OCI-M1 (cell line): Measurements from ENCODE around the gene BTBD19.
"Not testable (repeated sequence)": the region's sequence is repeated elsewhere in the genome, so short reads cannot be mapped to it uniquely, and the experiment has no call there.

Experiments used
- DNase-seq: peaks from one replicate; lab custom pipeline; 2025; lab: John Stamatoyannopoulos, UW

BTBD19 gene

DNA sequence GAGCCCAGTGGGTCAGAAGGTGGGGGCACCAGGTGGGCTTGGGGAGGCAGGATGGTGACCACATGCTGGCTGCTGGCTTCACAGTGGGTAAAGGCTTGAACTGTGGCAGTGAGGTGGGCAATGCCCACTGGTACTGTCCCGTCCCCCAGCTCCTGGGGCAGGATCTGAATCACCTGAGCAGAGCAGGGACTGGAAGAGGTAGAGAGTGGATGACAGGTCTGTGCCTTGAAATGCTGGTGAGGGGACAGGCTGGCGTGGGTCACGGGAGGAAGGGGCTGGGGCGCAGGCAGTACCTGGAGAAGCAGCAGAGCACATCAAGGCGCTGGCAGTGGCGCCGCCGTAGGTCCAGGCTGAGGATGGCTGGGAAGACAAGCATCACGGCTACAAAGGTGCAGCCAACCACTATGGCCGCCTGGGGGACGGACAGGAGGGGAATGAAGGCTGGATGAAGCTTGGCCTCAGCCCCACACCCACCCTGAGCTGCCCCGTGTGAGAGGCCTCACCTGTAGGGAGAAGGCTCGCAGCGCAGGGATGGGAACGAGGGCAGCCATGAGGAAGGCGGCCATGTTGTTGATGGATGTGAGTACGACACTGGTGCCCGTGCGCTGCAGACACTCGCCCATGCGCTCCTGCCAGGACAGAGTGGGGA, 19.8 kb downstream of the BTBD19 start:
- DNase-seq = no peak

DNA sequence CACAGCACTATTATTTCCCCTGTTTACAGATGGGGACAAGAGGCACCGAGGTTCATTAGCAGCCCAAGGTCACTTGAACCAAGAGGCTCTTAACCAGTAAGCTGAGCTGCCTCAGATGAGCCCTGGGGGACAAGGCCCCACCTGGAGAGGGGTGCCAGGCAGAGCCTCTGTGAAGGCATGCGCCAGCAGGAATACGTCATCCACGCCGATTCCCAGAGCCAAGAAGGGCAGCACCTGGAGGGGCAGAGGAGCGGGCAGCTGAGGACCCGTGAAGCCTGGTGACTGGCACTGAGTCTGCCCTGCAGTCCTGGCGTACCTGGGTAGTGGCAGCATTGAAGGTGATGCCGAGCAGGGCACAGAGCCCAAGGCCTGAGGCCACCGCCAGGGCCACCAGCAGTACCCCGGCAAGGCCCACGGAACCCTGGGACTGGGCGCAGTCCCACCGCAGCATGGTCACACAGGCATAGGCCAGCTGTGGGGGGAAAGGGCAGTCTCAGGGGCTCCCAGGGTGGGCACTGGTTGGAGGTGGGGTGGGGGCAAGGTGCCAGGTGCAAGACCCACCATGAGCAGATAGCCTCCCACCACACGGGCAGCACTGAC, 20.6 kb downstream of the BTBD19 start:
- DNase-seq = no peak

GRCh38 chr1:44829506-44830384, 21.4 kb downstream of the BTBD19 start:
- no peak for DNase-seq

DNA sequence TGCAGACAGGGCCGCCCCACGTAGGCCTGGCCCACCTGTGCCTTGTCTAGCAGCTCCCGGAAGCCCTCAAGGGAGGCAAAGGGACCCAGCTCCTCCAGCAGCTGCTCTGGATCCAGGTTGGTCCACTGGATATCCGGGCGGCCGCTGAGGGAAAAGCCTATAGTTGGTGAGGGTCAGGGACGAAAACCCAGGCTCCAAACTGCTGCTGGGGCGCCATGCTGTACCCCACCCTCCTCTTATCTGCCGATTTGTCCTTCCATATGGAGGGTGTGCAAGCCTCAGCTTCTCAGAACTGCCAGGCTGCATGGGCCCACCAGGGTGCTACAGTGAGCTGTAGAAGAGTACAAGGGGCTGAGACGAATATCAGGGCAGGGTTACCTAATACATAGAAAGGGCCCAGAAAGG, 22.6 kb downstream of the BTBD19 start:
- peak; percentile 32 for DNase-seq

GRCh38 chr1:44831516-44831915, 23.2 kb downstream of the BTBD19 start:
- DNase-seq = no peak

- DNase-seq = no peak
These were observed 23.9 kb downstream of the BTBD19 start for GRCh38 chr1:44832056-44832705.

GRCh38 chr1:44834328-44834727, 26.0 kb downstream of the BTBD19 start:
- DNase-seq = peak; percentile 43

DNA sequence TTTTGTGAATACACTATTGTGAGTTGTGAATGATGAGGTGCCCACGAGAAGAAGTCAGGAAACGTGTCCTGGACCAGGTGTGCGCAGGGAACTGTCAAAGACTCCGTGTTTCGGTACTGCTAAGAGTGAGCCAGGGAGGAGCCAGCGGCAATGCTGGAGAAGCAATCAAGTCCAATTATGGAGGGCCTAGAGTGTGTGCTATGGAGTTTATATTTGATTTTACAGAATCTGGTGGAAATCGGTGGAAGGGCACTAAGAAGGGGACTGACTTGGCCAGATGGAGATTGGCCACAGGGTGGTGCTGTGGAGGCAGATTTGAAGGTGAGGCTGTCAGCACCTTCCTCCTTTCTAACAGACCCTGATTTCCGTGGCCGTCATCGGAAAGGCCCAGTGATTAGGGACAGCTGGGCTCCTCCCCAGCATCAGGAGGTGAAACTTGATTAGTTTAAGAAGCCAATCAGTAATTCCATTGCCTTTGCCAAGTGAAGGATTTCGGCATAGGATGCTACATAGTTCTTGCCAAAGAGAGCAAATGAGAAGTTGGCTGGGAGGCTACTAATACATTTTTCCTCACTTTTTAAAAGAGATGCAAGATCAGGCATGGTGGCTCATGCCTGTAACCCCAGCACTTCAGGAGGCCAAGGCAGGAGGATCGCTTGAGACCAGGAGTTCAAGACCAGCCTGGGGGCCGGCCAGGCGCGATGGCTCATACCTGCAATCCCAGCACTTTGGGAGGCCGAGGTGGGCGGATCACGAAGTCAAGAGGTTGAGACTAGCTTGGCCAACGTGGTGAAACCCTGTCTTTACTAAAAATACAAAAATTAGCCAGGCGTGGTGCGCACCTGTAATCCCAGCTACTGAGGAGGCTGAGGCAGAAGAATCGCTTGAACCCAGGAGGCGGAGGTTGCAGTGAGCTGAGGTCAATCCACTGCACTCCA, 27.7 kb downstream of the BTBD19 start:
- DNase-seq = peak; percentile 89

DNA sequence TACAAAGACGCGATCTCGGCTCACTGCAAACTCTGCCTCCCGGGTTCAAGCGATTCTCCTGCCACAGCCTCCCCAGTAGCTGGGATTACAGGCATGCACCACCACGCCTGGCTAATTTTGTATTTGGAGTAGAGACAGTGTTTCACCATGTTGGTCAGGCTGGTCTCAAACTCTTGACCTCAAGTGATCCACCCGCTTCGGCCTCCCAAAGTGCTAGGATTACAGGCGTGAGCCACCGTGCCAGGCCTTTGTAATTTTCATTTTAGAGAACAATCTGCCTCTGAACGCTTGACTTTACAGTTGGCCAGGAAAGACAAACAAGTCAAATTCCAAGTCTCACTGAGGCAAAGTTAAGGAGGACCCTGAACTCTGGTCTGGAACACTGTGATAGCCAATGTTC, 30.0 kb downstream of the BTBD19 start:
- not testable (repeated sequence) for DNase-seq

- DNase-seq = no peak
These were observed 31.3 kb downstream of the BTBD19 start for GRCh38 chr1:44839576-44839975.

DNA sequence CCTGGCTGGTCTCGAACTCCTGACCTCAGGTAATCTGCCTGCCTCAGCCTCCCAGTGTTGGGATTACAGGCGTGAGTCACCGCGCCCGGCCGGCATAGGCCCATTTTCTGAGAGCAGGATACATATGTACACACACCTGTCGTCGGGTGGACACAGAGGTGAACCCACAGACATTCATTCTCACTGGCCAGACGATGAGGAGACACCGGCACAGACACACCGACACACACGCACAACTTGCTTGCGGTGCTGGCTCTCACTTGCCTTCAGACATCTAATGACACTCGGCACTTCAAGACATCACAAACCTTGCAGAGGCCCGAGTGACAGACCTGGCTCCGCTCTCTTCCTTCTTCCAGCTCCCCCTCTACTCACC, 34.2 kb downstream of the BTBD19 start:
- DNase-seq = no peak

DNA sequence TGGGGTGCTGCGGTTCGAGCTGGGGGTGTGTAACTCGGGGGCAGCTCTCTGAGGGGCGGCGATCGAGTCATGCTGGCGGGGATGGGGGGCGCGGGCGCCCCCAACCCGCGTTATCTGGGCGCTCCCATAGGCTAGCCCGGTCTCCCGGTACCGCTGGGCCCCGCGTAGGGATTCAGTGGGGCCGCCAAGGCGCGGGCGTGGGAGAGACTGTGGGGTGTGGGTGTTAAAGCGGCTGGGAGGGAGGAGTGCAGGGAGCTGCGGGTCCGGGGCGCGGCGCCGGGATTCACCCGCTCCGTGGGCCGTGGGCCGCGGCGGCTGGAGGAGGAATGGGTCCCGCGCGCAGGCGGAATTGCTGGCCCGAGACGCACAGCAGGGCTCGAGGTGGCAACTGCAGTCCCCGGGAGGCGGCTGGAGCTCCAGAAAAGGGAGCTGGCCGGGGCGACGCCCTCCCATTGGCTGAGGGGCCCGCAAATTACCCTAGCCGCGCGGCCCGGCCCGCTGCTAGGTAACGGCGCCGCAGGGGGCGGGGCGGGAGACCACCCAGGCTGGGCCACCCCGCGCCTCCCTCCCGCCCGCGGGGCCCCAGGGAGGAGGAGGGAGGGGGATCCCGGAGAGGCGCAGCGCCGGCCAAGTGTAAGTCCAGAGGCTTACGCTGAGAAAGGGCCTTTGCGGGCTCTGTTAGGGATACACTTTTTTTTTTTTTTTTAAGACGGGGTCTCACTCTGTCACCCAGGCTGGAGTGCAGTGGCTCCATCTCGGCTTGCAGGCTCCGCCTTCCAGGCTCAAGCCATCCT, 34.7 kb downstream of the BTBD19 start, which contains the start of gene PTCH2:
Gene PTCH2 (minus strand): TSS at position 392 of the 794 bp plus-strand sequence. CDS start 321 bp downstream, at position 71.
- peak; percentile 61 for DNase-seq

- DNase-seq = no peak
These were observed 38.7 kb downstream of the BTBD19 start for GRCh38 chr1:44846985-44847384.

DNA sequence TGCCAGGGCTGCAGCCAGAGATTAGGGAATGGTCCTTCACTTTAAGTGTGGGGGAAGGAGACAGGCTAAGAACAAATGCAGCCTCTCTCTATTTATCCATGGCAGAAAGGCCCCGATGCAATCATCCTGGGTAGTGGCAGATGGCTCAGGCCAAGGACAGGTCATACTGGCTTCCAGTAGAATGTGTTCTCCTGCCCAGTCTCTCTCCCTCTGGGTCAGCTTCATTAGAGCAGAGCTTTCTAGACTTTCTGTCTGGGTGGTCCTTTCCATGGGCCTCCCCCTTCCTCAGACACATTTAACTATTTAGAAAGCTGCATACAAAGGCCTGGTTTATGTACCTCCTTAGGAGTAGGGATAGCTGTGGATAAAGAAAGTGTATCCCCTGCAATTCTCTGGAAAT, 39.5 kb downstream of the BTBD19 start:
- no peak for DNase-seq

DNA sequence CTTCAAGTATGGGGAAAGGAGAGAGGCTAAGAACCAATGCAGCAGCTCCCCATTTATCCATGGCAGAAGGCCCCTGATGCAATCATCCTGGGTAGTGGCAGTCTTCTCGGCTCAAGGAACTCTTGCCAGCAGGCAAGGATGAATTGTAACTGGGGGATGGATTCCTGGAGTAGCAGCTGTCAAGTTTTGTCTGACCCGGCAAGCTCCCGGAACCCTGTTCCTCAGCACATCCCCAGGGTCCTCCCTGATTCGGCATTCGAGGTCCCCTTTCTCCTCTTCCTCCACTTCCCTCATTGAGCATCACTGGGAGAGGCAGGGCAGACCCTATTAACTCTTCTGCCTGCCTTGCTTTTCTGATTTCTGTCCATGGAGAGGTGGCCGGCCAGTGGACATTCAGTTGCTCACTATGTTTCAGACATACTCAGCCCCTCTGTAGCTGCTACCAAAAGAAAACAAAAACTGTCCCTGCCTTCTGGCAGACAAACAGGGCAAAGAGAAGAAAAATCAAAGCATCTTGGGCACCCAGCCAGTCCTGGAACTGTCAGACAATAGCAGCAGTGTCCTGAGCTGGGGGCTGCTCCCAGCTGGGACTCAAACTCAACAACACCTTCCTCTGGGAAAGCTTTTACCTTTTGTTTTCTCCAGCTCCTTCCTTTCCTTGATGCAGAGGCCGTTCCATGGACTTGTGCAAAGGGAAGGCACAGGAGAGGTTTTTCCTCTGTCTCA, 40.3 kb downstream of the BTBD19 start:
- DNase-seq = no peak

GRCh38 chr1:44849575-44850132, 41.3 kb downstream of the BTBD19 start:
- no peak for DNase-seq

- no peak for DNase-seq
These were observed 43.0 kb downstream of the BTBD19 start for GRCh38 chr1:44851308-44851707.

- no peak for DNase-seq
These were observed 44.9 kb downstream of the BTBD19 start for GRCh38 chr1:44853201-44853600.

DNA sequence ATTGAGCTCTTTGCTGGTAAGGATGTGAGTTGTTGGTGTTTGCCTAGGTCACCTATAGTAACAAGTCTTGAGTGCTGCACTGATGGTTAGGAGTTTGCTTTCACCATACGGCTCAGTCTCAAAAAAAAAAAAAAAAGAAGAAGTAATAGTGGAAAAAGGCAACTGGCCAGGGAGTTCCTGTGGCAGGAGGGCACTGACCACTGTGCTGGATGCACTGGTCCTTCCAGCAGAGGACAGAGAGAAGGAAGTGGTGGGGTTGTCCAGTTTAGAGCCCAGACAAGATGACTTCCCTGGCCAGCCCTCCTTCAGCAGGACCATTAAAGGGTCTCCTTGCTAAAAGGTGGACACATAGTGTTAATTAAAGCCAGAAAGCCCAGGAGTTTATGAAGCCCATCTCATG, 46.6 kb downstream of the BTBD19 start:
- DNase-seq = no peak
